ENCODE results near the gene NSFL1C. TPM values are rescaled to one million over a fixed set of nuclear protein-coding genes. Genes with fewer than 3 reads are reported as not detected.

The NSFL1C gene
- total RNA-seq, 2 donors from 2014 or later = 43.0 to 54.5 TPM

- no peak overlapping the region for H3K4me3 ChIP-seq
- H3K27me3 ChIP-seq (replicated peaks; ENCODE audit: insufficient read depth) = no peaks in the 10 kb centered on the region
- WGBS = 36% methylated on average over 5 of the region's 5 CpGs
- peaks cover 0 to 3% of the 10 kb centered on the region in 2 donors for H3K36me3 ChIP-seq
- TF ChIP-seq POLR2AphosphoS5 (IDR thresholded peaks at IDR 0.05) = no peak
- TF ChIP-seq CTCF (IDR thresholded peaks at IDR 0.05) = peak; percentile 41 to 84 (median 80)
- TF ChIP-seq POLR2A (IDR thresholded peaks at IDR 0.05) = no peak
- DNase-seq (ENCODE audit: low spot score) = peak; percentile 44
- no peaks in the 10 kb centered on the region for H3K9me3 ChIP-seq
- no peak overlapping the region for H3K27ac ChIP-seq
- intact Hi-C loops (cut with DNase I) = loop anchor here (2.0 kb wide), 1 partner anchor 125 kb away; no protein-coding TSS in a partner anchor
- H3K4me1 ChIP-seq (replicated peaks) = no peaks in the 10 kb centered on the region
These were observed 29.3 kb downstream of the NSFL1C start for GRCh38 chr20:1437235-1437904.

GRCh38 chr20:1436263-1436662 lies 30.4 kb downstream of the NSFL1C start:
- Histone ChIP-seq H3K27me3 (replicated peaks; ENCODE audit: insufficient read depth) (no peaks in the 10 kb centered on the region), H3K4me3 (no peak overlapping the region), H3K9me3 (no peaks in the 10 kb centered on the region), H3K36me3 (no peaks in the 10 kb centered on the region), H3K27ac (no peak overlapping the region), H3K4me1 (replicated peaks) (no peaks in the 10 kb centered on the region)
- WGBS = 91% methylated on average over 8 of the region's 8 CpGs
- intact Hi-C loops (cut with DNase I) = loop anchor here (2.0 kb wide), 1 partner anchor 123 kb away; no protein-coding TSS in a partner anchor
- no peak for TF ChIP-seq CTCF (IDR thresholded peaks at IDR 0.05)
- no peak for TF ChIP-seq POLR2A (IDR thresholded peaks at IDR 0.05)
- TF ChIP-seq POLR2AphosphoS5 (IDR thresholded peaks at IDR 0.05) = no peak
- DNase-seq (ENCODE audit: low spot score) = no peak

GRCh38 chr20:1435337-1435699 lies 31.3 kb downstream of the NSFL1C start:
- intact Hi-C loops (cut with DNase I) = no loop called here
- Histone ChIP-seq H3K9me3 (no peaks in the 10 kb centered on the region), H3K4me1 (replicated peaks) (no peaks in the 10 kb centered on the region), H3K27ac (no peak overlapping the region), H3K4me3 (no peak overlapping the region), H3K36me3 (no peaks in the 10 kb centered on the region), H3K27me3 (replicated peaks; ENCODE audit: insufficient read depth) (no peaks in the 10 kb centered on the region)
- no peak for DNase-seq (ENCODE audit: low spot score)
- no peak for TF ChIP-seq POLR2A (IDR thresholded peaks at IDR 0.05)
- no peak for TF ChIP-seq POLR2AphosphoS5 (IDR thresholded peaks at IDR 0.05)
- no peak for TF ChIP-seq CTCF (IDR thresholded peaks at IDR 0.05)

- intact Hi-C loops (cut with DNase I) = no loop called here
- DNase-seq (ENCODE audit: low spot score) = no peak
- TF ChIP-seq CTCF (IDR thresholded peaks at IDR 0.05) (no peak), POLR2A (IDR thresholded peaks at IDR 0.05) (no peak), POLR2AphosphoS5 (IDR thresholded peaks at IDR 0.05) (no peak)
- no peak overlapping the region for H3K27ac ChIP-seq
- no peaks in the 10 kb centered on the region for H3K36me3 ChIP-seq
- H3K4me1 ChIP-seq (replicated peaks) = no peaks in the 10 kb centered on the region
- no peak overlapping the region for H3K4me3 ChIP-seq
- H3K27me3 ChIP-seq (replicated peaks; ENCODE audit: insufficient read depth) = no peaks in the 10 kb centered on the region
- H3K9me3 ChIP-seq = no peaks in the 10 kb centered on the region
- 86% methylated on average over 2 of the region's 2 CpGs for WGBS
These were observed 31.9 kb downstream of the NSFL1C start for GRCh38 chr20:1434571-1435336.
